Calu3 (cell line): Measurements from ENCODE around the gene GOSR2. TPM values are rescaled to one million over a fixed set of nuclear protein-coding genes. Genes with fewer than 3 reads are reported as not detected.

ENCODE experiments used
- BruUV-seq: library from RNA; stranded (reverse); fragments of 400-500 nt; replicated peaks from 2 replicates; lab custom pipeline; 2021; lab: Mats Ljungman, UMichigan
- CTCF ChIA-PET: fragments of 300-600 bp; sonication (Branson Sonifier 250); formaldehyde crosslinking; loops from one replicate; lab custom pipeline; 2022; ENCODE audit warnings: antibody characterized with exemption; lab: Charles Lee
- DNase-seq: peaks from one replicate; pipeline ENCODE4 v3.0.0; 2022
- H3K27ac Mint-ChIP-seq: one replicate; pipeline ENCODE4 v1.8.0; 2022; ENCODE audit warnings: mixed read lengths; ENCODE audit not compliant: unreplicated experiment
- H3K27me3 Mint-ChIP-seq: one replicate; pipeline ENCODE4 v1.8.0; 2022; ENCODE audit warnings: mixed read lengths; ENCODE audit not compliant: unreplicated experiment
- H3K36me3 Mint-ChIP-seq: one replicate; pipeline ENCODE4 v1.8.0; 2022; ENCODE audit warnings: mild to moderate bottlenecking, moderate library complexity, mixed read lengths; ENCODE audit not compliant: insufficient read depth, unreplicated experiment
- H3K4me1 Mint-ChIP-seq: one replicate; pipeline ENCODE4 v1.8.0; 2022; ENCODE audit warnings: mild to moderate bottlenecking, low read depth, mixed read lengths; ENCODE audit not compliant: unreplicated experiment
- H3K4me3 Mint-ChIP-seq: one replicate; pipeline ENCODE4 v1.8.0; 2022; ENCODE audit warnings: mild to moderate bottlenecking, low read depth, moderate library complexity, mixed read lengths; ENCODE audit not compliant: unreplicated experiment
- H3K9me3 Mint-ChIP-seq: one replicate; pipeline ENCODE4 v1.8.0; 2022; ENCODE audit warnings: low read depth, mixed read lengths; ENCODE audit not compliant: unreplicated experiment
- CTCF ChIP-seq: fragments of 200-600 bp; IDR thresholded peaks from one replicate; pipeline ENCODE4 v1.8.0; 2022; ENCODE audit warnings: antibody characterized with exemption; ENCODE audit not compliant: unreplicated experiment
- intact Hi-C: fragments of 100-400 bp; cut with micrococcal nuclease; formaldehyde crosslinking; loops from one replicate; pipeline ENCODE4 v1.10.0; 2022; ENCODE audit not compliant: unreplicated experiment
- total RNA-seq: library from RNA; stranded (reverse); gene quantifications from 2 replicates; pipeline ENCODE4 v1.2.3, GENCODE V29; 2022

The GOSR2 gene
- total RNA-seq, 1 experiment from 2014 or later = 91.2 TPM

GRCh38 chr17:46972346-46972745 lies 49.4 kb downstream of the GOSR2 start:
- H3K36me3 Mint-ChIP-seq = no peaks in the 10 kb centered on the region

GRCh38 chr17:46974086-46974485 lies 51.1 kb downstream of the GOSR2 start:
- DNase-seq = no peak
- Mint-ChIP-seq H3K27ac (no peak overlapping the region), H3K4me1 (no peaks in the 10 kb centered on the region), H3K27me3 (peaks cover 47% of the 10 kb centered on the region), H3K36me3 (no peaks in the 10 kb centered on the region), H3K9me3 (no peaks in the 10 kb centered on the region), H3K4me3 (no peak overlapping the region)
- TF ChIP-seq CTCF = no peak
- BruUV-seq = no TSS peak
- CTCF ChIA-PET = interaction anchor here (0.5 to 0.7 kb wide), 3 partner anchors 13 to 766 kb away, joined by 4 to 6 read pairs (median 5); no protein-coding TSS in a partner anchor
- intact Hi-C loops = no loop called here

More at GRCh38 chr17:46972346-46972745, 49.4 kb downstream of the GOSR2 start:
- Mint-ChIP-seq H3K4me1 (no peaks in the 10 kb centered on the region), H3K4me3 (no peak overlapping the region), H3K27me3 (peaks cover 41% of the 10 kb centered on the region), H3K27ac (no peak overlapping the region), H3K9me3 (no peaks in the 10 kb centered on the region)
- TF ChIP-seq CTCF = no peak
- BruUV-seq = no TSS peak
- DNase-seq = no peak
- intact Hi-C loops = no loop called here
- CTCF ChIA-PET = no interaction called here

- DNase-seq = no peak
- TF ChIP-seq CTCF = no peak
- peaks cover 59% of the 10 kb centered on the region for H3K27me3 Mint-ChIP-seq
- BruUV-seq = no TSS peak
- CTCF ChIA-PET = no interaction called here
- H3K36me3 Mint-ChIP-seq = no peaks in the 10 kb centered on the region
- no peaks in the 10 kb centered on the region for H3K4me1 Mint-ChIP-seq
- H3K27ac Mint-ChIP-seq = no peak overlapping the region
- no peaks in the 10 kb centered on the region for H3K9me3 Mint-ChIP-seq
- H3K4me3 Mint-ChIP-seq = no peak overlapping the region
- intact Hi-C loops = no loop called here
Observed at GRCh38 chr17:46975287-46975686, 52.3 kb downstream of the GOSR2 start.

- peaks cover 72% of the 10 kb centered on the region for H3K27me3 Mint-ChIP-seq
- no peak overlapping the region for H3K4me3 Mint-ChIP-seq
- no peak overlapping the region for H3K27ac Mint-ChIP-seq
- no peaks in the 10 kb centered on the region for H3K4me1 Mint-ChIP-seq
- BruUV-seq = no TSS peak
- no peaks in the 10 kb centered on the region for H3K36me3 Mint-ChIP-seq
- peak; percentile 32 for DNase-seq
- H3K9me3 Mint-ChIP-seq = no peaks in the 10 kb centered on the region
- intact Hi-C loops = no loop called here
- CTCF ChIA-PET = interaction anchor here (0.7 kb wide), 1 partner anchor 15 kb away, joined by 3 read pairs; no protein-coding TSS in a partner anchor
- no peak for TF ChIP-seq CTCF
Observed at GRCh38 chr17:46976626-46977270, 53.8 kb downstream of the GOSR2 start.
